BLaER1 treated with 17β-estradiol and CSF1 and Interleukin-3, amounts not matched to agents 10 nM and 100 nM (cell line): ENCODE results near the gene A3GALT2.

ENCODE experiments used
- H3K27ac ChIP-seq, 11 experiments: shearing (Covaris generic); formaldehyde crosslinking; 2 replicates each; pipeline ENCODE4 v1.8.1; 2022
- H3K27me3 ChIP-seq, 11 experiments: shearing (Covaris generic); formaldehyde crosslinking; 2 replicates each; pipeline ENCODE4 v1.8.1; 2022
- H3K36me3 ChIP-seq, 11 experiments: shearing (Covaris generic); formaldehyde crosslinking; 2 replicates each; pipeline ENCODE4 v1.8.1; 2022
- H3K4me1 ChIP-seq, 10 experiments: shearing (Covaris generic); formaldehyde crosslinking; 2 replicates each; pipeline ENCODE4 v1.8.1; 2022
- H3K4me2 ChIP-seq, 11 experiments: shearing (Covaris generic); formaldehyde crosslinking; 2 replicates each; pipeline ENCODE4 v1.8.1; 2022
- H3K4me3 ChIP-seq, 10 experiments: shearing (Covaris generic); formaldehyde crosslinking; 2 replicates each; pipeline ENCODE4 v1.8.1; 2022
- H3K9ac ChIP-seq, 11 experiments: shearing (Covaris generic); formaldehyde crosslinking; 2 replicates each; pipeline ENCODE4 v1.8.1; 2022
- H3K9me3 ChIP-seq, 11 experiments: shearing (Covaris generic); formaldehyde crosslinking; replicated peaks in 1 of 11; 2 replicates each; pipeline ENCODE4 v1.8.1; 2022
- H4K20me1 ChIP-seq, 11 experiments: shearing (Covaris generic); formaldehyde crosslinking; 2 replicates each; pipeline ENCODE4 v1.8.1; 2022
- Cebpa-rat ChIP-seq, 11 experiments: shearing (Covaris generic); IDR thresholded peaks; 2 replicates each; pipeline ENCODE4 v1.8.1; 2022

Gene A3GALT2

GRCh38 chr1:33269621-33270020 lies 51.3 kb downstream of the A3GALT2 start:
- Histone ChIP-seq H3K27ac (no peak overlapping the region), H3K9ac (no peak overlapping the region), H3K4me3 (no peak overlapping the region), H4K20me1 (peaks cover 93 to 100% (median 99%) of the 10 kb centered on the region in 11 experiments), H3K4me2 (no peak overlapping the region), H3K27me3 (no peaks in the 10 kb centered on the region), H3K36me3 (peaks cover 34 to 90% (median 63%) of the 10 kb centered on the region in 11 experiments), H3K9me3 (no peaks in the 10 kb centered on the region), H3K4me1 (peaks cover 0 to 45% (median 21%) of the 10 kb centered on the region in 10 experiments; a peak in 12 of 20 replicates)
- no peak for TF ChIP-seq Cebpa-rat (IDR thresholded peaks at IDR 0.05)

- no peak overlapping the region for H3K4me2 ChIP-seq
- H3K4me1 ChIP-seq, result peaks cover 0 to 45% (median 21%) of the 10 kb centered on the region in 10 experiments; a peak in 12 of 20 replicates
- no peak overlapping the region for H3K4me3 ChIP-seq
- no peaks in the 10 kb centered on the region for H3K9me3 ChIP-seq
- H3K27me3 ChIP-seq, result no peaks in the 10 kb centered on the region
- peaks cover 93 to 100% (median 99%) of the 10 kb centered on the region in 11 experiments for H4K20me1 ChIP-seq
- H3K27ac ChIP-seq, result no peak overlapping the region
- H3K36me3 ChIP-seq, result peaks cover 33 to 87% (median 59%) of the 10 kb centered on the region in 11 experiments
- 0 out of 22 replicates have a peak overlapping the region, but pooled peaks of 2 of the 11 experiments have one; percentile 12 to 34 for H3K9ac ChIP-seq
- TF ChIP-seq Cebpa-rat (IDR thresholded peaks at IDR 0.05), result no peak
Observed at GRCh38 chr1:33268927-33269610, 51.8 kb downstream of the A3GALT2 start.

GRCh38 chr1:33268457-33268856 lies 52.4 kb downstream of the A3GALT2 start:
- Histone ChIP-seq H3K27ac (no peak overlapping the region), H3K9me3 (no peaks in the 10 kb centered on the region), H3K9ac (peak overlapping the region in 2 of 11 experiments; percentile 12 to 34; a peak in 1 of 22 replicates), H4K20me1 (peaks cover 93 to 100% (median 99%) of the 10 kb centered on the region in 11 experiments), H3K27me3 (no peaks in the 10 kb centered on the region), H3K36me3 (peaks cover 27 to 85% (median 52%) of the 10 kb centered on the region in 11 experiments), H3K4me2 (no peak overlapping the region), H3K4me1 (peaks cover 0 to 45% (median 21%) of the 10 kb centered on the region in 10 experiments; a peak in 12 of 20 replicates), H3K4me3 (no peak overlapping the region)
- TF ChIP-seq Cebpa-rat (IDR thresholded peaks at IDR 0.05), result no peak

GRCh38 chr1:33267468-33268205 lies 53.3 kb downstream of the A3GALT2 start:
- Histone ChIP-seq H4K20me1 (peaks cover 93 to 100% (median 99%) of the 10 kb centered on the region in 11 experiments), H3K9me3 (no peaks in the 10 kb centered on the region), H3K9ac (no peak overlapping the region; a peak in 1 of 22 replicates), H3K4me3 (no peak overlapping the region), H3K4me1 (peaks cover 0 to 45% (median 20%) of the 10 kb centered on the region in 10 experiments; a peak in 12 of 20 replicates), H3K36me3 (peaks cover 30 to 84% (median 53%) of the 10 kb centered on the region in 11 experiments; a peak in 21 of 22 replicates), H3K27ac (no peak overlapping the region), H3K27me3 (no peaks in the 10 kb centered on the region), H3K4me2 (no peak overlapping the region)
- no peak for TF ChIP-seq Cebpa-rat (IDR thresholded peaks at IDR 0.05)

GRCh38 chr1:33266766-33267165 lies 54.1 kb downstream of the A3GALT2 start:
- H3K36me3 ChIP-seq, result peaks cover 33 to 81% (median 55%) of the 10 kb centered on the region in 11 experiments; a peak in 21 of 22 replicates
- peaks cover 89 to 100% (median 98%) of the 10 kb centered on the region in 11 experiments for H4K20me1 ChIP-seq
- H3K27me3 ChIP-seq, result no peaks in the 10 kb centered on the region
- H3K9me3 ChIP-seq, result no peaks in the 10 kb centered on the region
- peak overlapping the region in 1 of 11 experiments; percentile 25; a peak in 1 of 22 replicates for H3K9ac ChIP-seq
- H3K4me3 ChIP-seq, result no peak overlapping the region
- TF ChIP-seq Cebpa-rat (IDR thresholded peaks at IDR 0.05), result no peak
- no peak overlapping the region for H3K4me2 ChIP-seq
- peak overlapping the region in 1 of 11 experiments; percentile 10; a peak in 1 of 22 replicates for H3K27ac ChIP-seq
- H3K4me1 ChIP-seq, result peaks cover 0 to 39% (median 15%) of the 10 kb centered on the region in 10 experiments; a peak in 12 of 20 replicates

- Histone ChIP-seq H4K20me1 (peaks cover 89 to 100% (median 98%) of the 10 kb centered on the region in 11 experiments), H3K9ac (no peak overlapping the region), H3K4me3 (no peak overlapping the region), H3K4me2 (no peak overlapping the region), H3K4me1 (peaks cover 0 to 35% (median 9%) of the 10 kb centered on the region in 10 experiments; a peak in 9 of 20 replicates), H3K27me3 (no peaks in the 10 kb centered on the region), H3K27ac (no peak overlapping the region), H3K9me3 (no peaks in the 10 kb centered on the region), H3K36me3 (peaks cover 28 to 81% (median 53%) of the 10 kb centered on the region in 11 experiments; a peak in 21 of 22 replicates)
- TF ChIP-seq Cebpa-rat (IDR thresholded peaks at IDR 0.05), result no peak
Observed at GRCh38 chr1:33265780-33266605, 54.9 kb downstream of the A3GALT2 start.

- Histone ChIP-seq H3K27ac (peak overlapping the region in 1 of 11 experiments; percentile 21; a peak in 1 of 22 replicates), H3K27me3 (no peaks in the 10 kb centered on the region), H3K9me3 (no peaks in the 10 kb centered on the region), H3K4me3 (no peak overlapping the region), H4K20me1 (peaks cover 90 to 100% (median 98%) of the 10 kb centered on the region in 11 experiments), H3K36me3 (peaks cover 10 to 81% (median 35%) of the 10 kb centered on the region in 11 experiments; a peak in 19 of 22 replicates), H3K4me1 (peaks cover 3 to 42% (median 10%) of the 10 kb centered on the region in 10 experiments; a peak in 18 of 20 replicates), H3K4me2 (no peak overlapping the region), H3K9ac (peak overlapping the region in 2 of 11 experiments; percentile 5 to 28; a peak in 3 of 22 replicates)
- TF ChIP-seq Cebpa-rat (IDR thresholded peaks at IDR 0.05), result no peak
Observed at GRCh38 chr1:33263890-33264504, 56.9 kb downstream of the A3GALT2 start.

GRCh38 chr1:33261344-33261743 lies 59.6 kb downstream of the A3GALT2 start:
- Histone ChIP-seq H3K36me3 (peaks cover 7 to 60% (median 26%) of the 10 kb centered on the region in 11 experiments; a peak in 18 of 22 replicates), H3K4me3 (no peak overlapping the region), H3K4me2 (no peak overlapping the region), H3K27me3 (no peaks in the 10 kb centered on the region), H3K9ac (no peak overlapping the region), H4K20me1 (peaks cover 63 to 88% (median 77%) of the 10 kb centered on the region in 11 experiments), H3K9me3 (no peaks in the 10 kb centered on the region), H3K4me1 (peaks cover 18 to 39% (median 24%) of the 10 kb centered on the region in 10 experiments), H3K27ac (no peak overlapping the region)
- no peak for TF ChIP-seq Cebpa-rat (IDR thresholded peaks at IDR 0.05)
